Measurements from ENCODE around the gene IL19. TPM values are rescaled to one million over a fixed set of nuclear protein-coding genes. Genes with fewer than 3 reads are reported as not detected.

Gene IL19
- total and polyA plus RNA-seq, 9 of the 15 experiments (the other 6 are each of a cell fraction or from before 2014, with no cell fraction given): not detected

DNA sequence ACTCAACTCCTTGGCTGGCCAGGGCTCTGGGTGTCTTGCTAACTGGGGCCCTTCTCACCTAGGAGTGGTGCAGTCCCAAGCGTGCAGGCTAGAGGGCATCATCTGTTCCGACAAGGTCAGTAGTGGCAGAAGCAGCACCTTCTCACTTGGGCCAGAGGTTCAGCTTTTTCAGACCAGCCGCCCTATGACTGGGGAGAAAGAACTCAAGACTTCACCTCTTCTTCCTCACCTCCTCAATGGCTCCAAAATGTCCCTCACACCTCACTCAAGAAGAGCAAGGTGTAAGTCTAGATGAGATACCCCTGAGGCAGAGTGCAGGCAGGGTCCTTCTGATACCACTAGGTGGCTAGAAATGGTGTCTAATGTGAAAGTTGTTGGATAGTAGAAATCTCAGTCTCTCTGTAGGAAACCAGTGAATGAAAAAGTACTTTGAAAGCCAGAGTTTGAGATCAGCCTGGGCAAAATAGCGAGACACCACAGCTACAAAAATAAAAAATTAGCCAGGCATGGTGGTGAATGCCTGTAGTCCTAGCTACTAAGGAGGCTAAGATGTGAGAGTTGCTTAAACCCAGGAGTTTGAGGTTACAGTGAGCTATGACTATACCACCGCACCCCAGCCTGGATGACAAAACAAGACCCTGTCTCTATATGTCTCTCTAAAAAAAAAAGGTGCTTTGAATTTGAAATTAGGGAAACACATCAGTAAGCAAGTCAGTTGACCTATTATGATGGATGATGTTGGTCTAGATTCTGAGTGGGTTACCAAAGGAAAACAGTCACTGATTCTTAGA lies 86.3 kb downstream of the IL19 start:
- no peak overlapping the region for H3K4me3 ChIP-seq
- no peak overlapping the region for H2AFZ ChIP-seq (ENCODE audit: low read depth, low read length)
- H3K4me1 ChIP-seq (replicated peaks in 1 of 2; ENCODE audit: control insufficient read depth in 2 of 2, insufficient read depth in 2 of 2, low read length in 2 of 2): no peaks in the 10 kb centered on the region
- POLR2A ChIA-PET: interaction anchor here (0.8 to 1.0 kb wide), 2 partner anchors 12 to 22 kb away, joined by 3 to 5 read pairs; no protein-coding TSS in a partner anchor
- ATAC-seq (peak; percentile 91), DNase-seq (ENCODE audit: extremely low read depth in 1 of 4, low spot score in 3 of 4) (peak in 1 of 4 experiments; percentile 32), FAIRE-seq (no peak)
- H3K4me2 ChIP-seq (ENCODE audit: insufficient read depth, low read length): no peak overlapping the region
- in situ Hi-C loops (cut with MboI) (no loop called here), intact Hi-C loops (cut with micrococcal nuclease) (no loop called here)
- H3K36me3 ChIP-seq (ENCODE audit: control insufficient read depth, insufficient read depth, low read length): no peaks in the 10 kb centered on the region
- no peak overlapping the region for H3K9ac ChIP-seq (ENCODE audit: insufficient read depth in 1 of 2, low read depth in 2 of 2, low read length in 2 of 2)
- CTCF ChIA-PET (ENCODE audit: low intra/inter-chr PET ratio): interaction anchor here (1.3 kb wide), 1 partner anchor 55 kb away, joined by 3 read pairs; no protein-coding TSS in a partner anchor
- 4% methylated on average over 5 of the region's 5 CpGs for WGBS (ENCODE audit: insufficient coverage, low coverage, missing lambda C conversion rate)
- H3K27me3 ChIP-seq (ENCODE audit: control insufficient read depth in 2 of 2, insufficient read depth in 2 of 2, low read length in 2 of 2): peaks cover 12 to 30% of the 10 kb centered on the region in 2 experiments; a peak in 4 of 5 replicates
- no peak overlapping the region for H3K27ac ChIP-seq (ENCODE audit: extremely low read depth, low read depth, low read length)
- no peaks in the 10 kb centered on the region for H3K79me2 ChIP-seq (ENCODE audit: control insufficient read depth, insufficient read depth, low read length)
- BruUV-seq (replicated peaks): no TSS peak
- no peaks in the 10 kb centered on the region for H4K20me1 ChIP-seq (replicated peaks; ENCODE audit: control insufficient read depth, insufficient read depth, low read length)
- H3K9me3 ChIP-seq (replicated peaks; ENCODE audit: control insufficient read depth, insufficient read depth, low read depth, low read length): no peaks in the 10 kb centered on the region
- no peaks in the 10 kb centered on the region for H3K9me1 ChIP-seq (ENCODE audit: control insufficient read depth, insufficient read depth, low read length)
- TF ChIP-seq KAT2B (IDR thresholded peaks at IDR 0.05; ENCODE audit: low read depth, low read length) (no peak), LEF1 (IDR thresholded peaks at IDR 0.05) (no peak), FOXA3 (CRISPR knock-in tag; conservative IDR thresholded peaks at IDR 0.05 in 1 of 2, IDR thresholded peaks at IDR 0.05 in 1 of 2) (no peak), BCOR (IDR thresholded peaks at IDR 0.05) (0 out of 2 replicates have a peak, but pooled peaks have one; percentile 33), YY1 (IDR thresholded peaks at IDR 0.05; ENCODE audit: borderline replicate concordance in 1 of 3, control insufficient read depth in 1 of 3, extremely low read depth in 1 of 3, insufficient read depth in 3 of 3, insufficient read length in 1 of 3, insufficient replicate concordance in 2 of 3, low read depth in 1 of 3, low read length in 2 of 3) (no peak), FOS (IDR thresholded peaks at IDR 0.05; ENCODE audit: extremely low read depth, insufficient read length) (no peak), KHSRP (IDR thresholded peaks at IDR 0.05) (no peak), MBD2 (IDR thresholded peaks at IDR 0.05; ENCODE audit: borderline replicate concordance, low read depth) (no peak), SRSF9 (IDR thresholded peaks at IDR 0.05; ENCODE audit: borderline replicate concordance, low read depth, low read length) (no peak), ZNF76 (CRISPR knock-in tag; IDR thresholded peaks at IDR 0.05; ENCODE audit: borderline replicate concordance) (no peak), ZBTB17 (CRISPR knock-in tag; IDR thresholded peaks at IDR 0.05) (no peak), FOXJ2 (tag; IDR thresholded peaks at IDR 0.05) (no peak), BMI1 (IDR thresholded peaks at IDR 0.05; ENCODE audit: low read length) (no peak), ZNF445 (CRISPR knock-in tag; IDR thresholded peaks at IDR 0.05; ENCODE audit: low read depth) (no peak), MEF2D (tag; conservative IDR thresholded peaks at IDR 0.05; ENCODE audit: low read depth) (no peak), DEAF1 (CRISPR knock-in tag; IDR thresholded peaks at IDR 0.05) (0 out of 2 replicates have a peak, but pooled peaks have one; percentile 32)
- TF ChIP-seq, protein P1, sequence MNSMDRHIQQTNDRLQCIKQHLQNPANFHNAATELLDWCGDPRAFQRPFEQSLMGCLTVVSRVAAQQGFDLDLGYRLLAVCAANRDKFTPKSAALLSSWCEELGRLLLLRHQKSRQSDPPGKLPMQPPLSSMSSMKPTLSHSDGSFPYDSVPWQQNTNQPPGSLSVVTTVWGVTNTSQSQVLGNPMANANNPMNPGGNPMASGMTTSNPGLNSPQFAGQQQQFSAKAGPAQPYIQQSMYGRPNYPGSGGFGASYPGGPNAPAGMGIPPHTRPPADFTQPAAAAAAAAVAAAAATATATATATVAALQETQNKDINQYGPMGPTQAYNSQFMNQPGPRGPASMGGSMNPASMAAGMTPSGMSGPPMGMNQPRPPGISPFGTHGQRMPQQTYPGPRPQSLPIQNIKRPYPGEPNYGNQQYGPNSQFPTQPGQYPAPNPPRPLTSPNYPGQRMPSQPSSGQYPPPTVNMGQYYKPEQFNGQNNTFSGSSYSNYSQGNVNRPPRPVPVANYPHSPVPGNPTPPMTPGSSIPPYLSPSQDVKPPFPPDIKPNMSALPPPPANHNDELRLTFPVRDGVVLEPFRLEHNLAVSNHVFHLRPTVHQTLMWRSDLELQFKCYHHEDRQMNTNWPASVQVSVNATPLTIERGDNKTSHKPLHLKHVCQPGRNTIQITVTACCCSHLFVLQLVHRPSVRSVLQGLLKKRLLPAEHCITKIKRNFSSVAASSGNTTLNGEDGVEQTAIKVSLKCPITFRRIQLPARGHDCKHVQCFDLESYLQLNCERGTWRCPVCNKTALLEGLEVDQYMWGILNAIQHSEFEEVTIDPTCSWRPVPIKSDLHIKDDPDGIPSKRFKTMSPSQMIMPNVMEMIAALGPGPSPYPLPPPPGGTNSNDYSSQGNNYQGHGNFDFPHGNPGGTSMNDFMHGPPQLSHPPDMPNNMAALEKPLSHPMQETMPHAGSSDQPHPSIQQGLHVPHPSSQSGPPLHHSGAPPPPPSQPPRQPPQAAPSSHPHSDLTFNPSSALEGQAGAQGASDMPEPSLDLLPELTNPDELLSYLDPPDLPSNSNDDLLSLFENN (IDR thresholded peaks at IDR 0.05; ENCODE audit: low read depth in 2 of 2, low read length in 2 of 2): no peak

Data from K562 (cell line).